ENCODE data around the gene SMARCA2.

SMARCA2 gene

DNA sequence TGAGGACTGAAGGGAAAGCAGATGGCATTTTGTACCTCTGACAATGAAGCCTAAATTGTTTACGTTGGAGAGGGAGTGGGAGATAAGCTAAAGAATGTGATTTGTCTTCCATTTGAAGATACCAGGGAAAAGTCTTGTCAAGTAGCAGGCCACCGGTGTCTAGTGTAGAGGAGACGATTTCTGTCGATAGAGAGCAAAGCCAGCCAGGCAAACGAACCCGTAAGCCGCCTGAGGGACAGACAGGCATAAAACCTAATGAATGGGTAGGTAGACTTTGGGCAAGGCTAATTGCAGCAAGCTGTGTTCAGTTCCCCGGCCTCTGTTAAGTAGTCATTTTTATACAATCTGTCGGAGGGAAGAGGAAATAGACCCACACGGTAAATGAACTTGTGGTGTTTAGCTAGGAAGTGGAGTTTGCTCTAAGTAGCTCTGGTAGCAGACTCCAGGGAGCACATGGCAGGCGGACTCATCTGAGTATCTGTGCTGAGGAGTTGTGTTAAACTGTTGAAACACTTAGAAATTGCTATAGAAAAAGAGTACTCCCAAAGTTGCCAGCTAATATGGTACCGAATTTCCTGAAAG is 28.8 kb downstream of the SMARCA2 start:
- Histone ChIP-seq H3K36me3 (replicated peaks; ENCODE audit: insufficient read depth, low read length) (0 out of 2 replicates have a peak, but pooled peaks cover 12% of the 10 kb centered on the region), H4K20me1 (ENCODE audit: insufficient read depth, low read length) (no peaks in the 10 kb centered on the region), H3K4me3 (ENCODE audit: low read length) (no peak overlapping the region), H3K4me2 (ENCODE audit: low read depth, low read length) (no peak overlapping the region), H3K79me2 (ENCODE audit: low read length) (peaks cover 7% of the 10 kb centered on the region; the same call in 1 of the 2 replicates), H3K9me3 (replicated peaks; ENCODE audit: insufficient read depth, low read length) (no peaks in the 10 kb centered on the region), H3K27ac (ENCODE audit: low read length) (no peak overlapping the region), H3K27me3 (replicated peaks; ENCODE audit: insufficient read depth, low read length) (no peaks in the 10 kb centered on the region), H2AFZ (ENCODE audit: low read length) (no peak overlapping the region), H3K9ac (ENCODE audit: low read length) (no peak overlapping the region), H3F3A (ENCODE audit: insufficient read depth, low read length) (no peaks in the 10 kb centered on the region), H3K4me1 (ENCODE audit: low read length) (no peaks in the 10 kb centered on the region), H3K9me2 (replicated peaks; ENCODE audit: insufficient read depth, low read length) (no peaks in the 10 kb centered on the region)
- no peak for DNase-seq
- no peak for TF ChIP-seq EZH2 (optimal IDR thresholded peaks at IDR 0.05; ENCODE audit: low read depth, low read length)
- TF ChIP-seq EZH2phosphoT487 (IDR thresholded peaks at IDR 0.05; ENCODE audit: low read length): no peak
- TF ChIP-seq, protein P1, sequence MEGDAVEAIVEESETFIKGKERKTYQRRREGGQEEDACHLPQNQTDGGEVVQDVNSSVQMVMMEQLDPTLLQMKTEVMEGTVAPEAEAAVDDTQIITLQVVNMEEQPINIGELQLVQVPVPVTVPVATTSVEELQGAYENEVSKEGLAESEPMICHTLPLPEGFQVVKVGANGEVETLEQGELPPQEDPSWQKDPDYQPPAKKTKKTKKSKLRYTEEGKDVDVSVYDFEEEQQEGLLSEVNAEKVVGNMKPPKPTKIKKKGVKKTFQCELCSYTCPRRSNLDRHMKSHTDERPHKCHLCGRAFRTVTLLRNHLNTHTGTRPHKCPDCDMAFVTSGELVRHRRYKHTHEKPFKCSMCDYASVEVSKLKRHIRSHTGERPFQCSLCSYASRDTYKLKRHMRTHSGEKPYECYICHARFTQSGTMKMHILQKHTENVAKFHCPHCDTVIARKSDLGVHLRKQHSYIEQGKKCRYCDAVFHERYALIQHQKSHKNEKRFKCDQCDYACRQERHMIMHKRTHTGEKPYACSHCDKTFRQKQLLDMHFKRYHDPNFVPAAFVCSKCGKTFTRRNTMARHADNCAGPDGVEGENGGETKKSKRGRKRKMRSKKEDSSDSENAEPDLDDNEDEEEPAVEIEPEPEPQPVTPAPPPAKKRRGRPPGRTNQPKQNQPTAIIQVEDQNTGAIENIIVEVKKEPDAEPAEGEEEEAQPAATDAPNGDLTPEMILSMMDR (IDR thresholded peaks at IDR 0.05; ENCODE audit: low read length): no peak

DNA sequence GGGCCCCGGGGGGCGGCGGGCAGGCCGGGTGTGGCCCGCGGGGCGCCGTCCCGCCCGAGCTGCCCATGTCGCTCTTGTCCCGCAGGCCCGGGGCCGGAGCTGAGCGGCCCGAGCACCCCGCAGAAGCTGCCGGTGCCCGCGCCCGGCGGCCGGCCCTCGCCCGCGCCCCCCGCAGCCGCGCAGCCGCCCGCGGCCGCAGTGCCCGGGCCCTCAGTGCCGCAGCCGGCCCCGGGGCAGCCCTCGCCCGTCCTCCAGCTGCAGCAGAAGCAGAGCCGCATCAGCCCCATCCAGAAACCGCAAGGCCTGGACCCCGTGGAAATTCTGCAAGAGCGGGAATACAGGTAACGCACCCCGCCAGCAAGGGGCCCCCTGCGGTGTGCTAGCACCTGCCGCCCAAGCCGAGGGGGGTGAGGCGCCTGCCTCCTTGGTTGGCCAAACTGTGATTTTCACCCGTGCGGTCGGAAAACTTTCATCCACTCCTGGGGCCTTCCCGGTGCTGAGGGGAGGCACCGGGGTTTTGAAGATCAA is 32.1 kb downstream of the SMARCA2 start:
- Histone ChIP-seq H3K4me2 (ENCODE audit: low read depth, low read length) (no peak overlapping the region), H3K9ac (ENCODE audit: low read length) (no peak overlapping the region), H3K4me3 (ENCODE audit: low read length) (no peak overlapping the region), H3K9me3 (replicated peaks; ENCODE audit: insufficient read depth, low read length) (no peaks in the 10 kb centered on the region), H3F3A (ENCODE audit: insufficient read depth, low read length) (no peaks in the 10 kb centered on the region), H3K36me3 (replicated peaks; ENCODE audit: insufficient read depth, low read length) (0 out of 2 replicates have a peak, but pooled peaks cover 3% of the 10 kb centered on the region), H2AFZ (ENCODE audit: low read length) (no peak overlapping the region), H3K27ac (ENCODE audit: low read length) (no peak overlapping the region), H3K9me2 (replicated peaks; ENCODE audit: insufficient read depth, low read length) (no peaks in the 10 kb centered on the region), H3K79me2 (ENCODE audit: low read length) (peaks cover 10% of the 10 kb centered on the region; the same call in 1 of the 2 replicates), H4K20me1 (ENCODE audit: insufficient read depth, low read length) (no peaks in the 10 kb centered on the region), H3K4me1 (ENCODE audit: low read length) (no peaks in the 10 kb centered on the region), H3K27me3 (replicated peaks; ENCODE audit: insufficient read depth, low read length) (no peaks in the 10 kb centered on the region)
- TF ChIP-seq EZH2phosphoT487 (IDR thresholded peaks at IDR 0.05; ENCODE audit: low read length) (no peak), EZH2 (optimal IDR thresholded peaks at IDR 0.05; ENCODE audit: low read depth, low read length) (no peak)
- TF ChIP-seq, protein P1 (IDR thresholded peaks at IDR 0.05; ENCODE audit: low read length): no peak
- DNase-seq: no peak

DNA sequence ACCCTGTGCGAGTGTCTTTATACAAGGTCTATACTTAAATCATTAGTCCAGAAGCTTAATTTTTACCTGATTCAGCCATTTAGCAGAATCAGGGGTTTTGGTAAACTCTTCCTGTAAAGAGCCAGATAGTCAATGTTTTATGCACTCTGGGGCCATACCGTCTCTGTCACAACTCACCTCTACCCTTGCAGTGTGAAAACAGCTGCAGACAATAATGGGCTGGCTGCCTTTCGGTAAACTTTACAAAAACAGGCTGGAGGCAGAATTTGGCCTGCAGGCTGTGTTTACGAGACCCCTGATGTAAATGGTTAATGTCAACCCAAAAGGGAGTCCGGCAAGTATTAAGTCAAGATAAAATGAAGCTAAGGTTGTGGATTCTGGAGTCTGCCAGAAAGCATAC is 32.8 kb downstream of the SMARCA2 start:
- Histone ChIP-seq H3K79me2 (ENCODE audit: low read length) (peaks cover 16% of the 10 kb centered on the region; the same call in 1 of the 2 replicates), H3K9me3 (replicated peaks; ENCODE audit: insufficient read depth, low read length) (no peaks in the 10 kb centered on the region), H3K4me3 (ENCODE audit: low read length) (no peak overlapping the region), H3K36me3 (replicated peaks; ENCODE audit: insufficient read depth, low read length) (0 out of 2 replicates have a peak, but pooled peaks cover 3% of the 10 kb centered on the region), H3K4me1 (ENCODE audit: low read length) (peaks cover 7% of the 10 kb centered on the region), H3K9ac (ENCODE audit: low read length) (no peak overlapping the region), H3K27me3 (replicated peaks; ENCODE audit: insufficient read depth, low read length) (no peaks in the 10 kb centered on the region), H3K9me2 (replicated peaks; ENCODE audit: insufficient read depth, low read length) (no peaks in the 10 kb centered on the region), H2AFZ (ENCODE audit: low read length) (no peak overlapping the region), H3K27ac (ENCODE audit: low read length) (no peak overlapping the region), H4K20me1 (ENCODE audit: insufficient read depth, low read length) (no peaks in the 10 kb centered on the region), H3F3A (ENCODE audit: insufficient read depth, low read length) (peaks cover 4% of the 10 kb centered on the region), H3K4me2 (ENCODE audit: low read depth, low read length) (no peak overlapping the region)
- DNase-seq: no peak
- TF ChIP-seq, protein P1 (IDR thresholded peaks at IDR 0.05; ENCODE audit: low read length): no peak

Measured in MM.1S (cell line).